Measurements from ENCODE around the gene DCHS1.

- TF ChIP-seq CTCF (IDR thresholded peaks at IDR 0.05) (no peak), POLR2A (IDR thresholded peaks at IDR 0.05) (no peak)
Measured at GRCh38 chr11:6631361-6631890, 24.2 kb downstream of the DCHS1 start.
